Activated CD4-positive, alpha-beta T cell treated with anti-CD3 and anti-CD28 coated beads for 36 hours (primary cell): ENCODE measurements around the gene TMF1. TPM values are rescaled to one million over a fixed set of nuclear protein-coding genes. Genes with fewer than 3 reads are reported as not detected.

Experiments
- ATAC-seq: fragments of 200-7000 bp; cut with Tn5 transposase; one replicate; pipeline ENCODE4 v1.10.0; 2021; ENCODE audit warnings: mild to moderate bottlenecking, moderate library complexity
- CTCF ChIA-PET: fragments of 350-600 bp; sonication (Branson Sonifier 250); formaldehyde crosslinking; loops from one replicate; lab custom pipeline; 2021; ENCODE audit warnings: antibody characterized with exemption; lab: Charles Lee
- POLR2A ChIA-PET: fragments of 350-600 bp; sonication (Branson Sonifier 250); formaldehyde crosslinking; loops from one replicate; lab custom pipeline; 2021; ENCODE audit warnings: antibody characterized with exemption, inconsistent platforms; lab: Charles Lee
- DNase-seq: peaks from one replicate; pipeline ENCODE4 v3.0.0-alpha.2; 2020
- H3K27ac Mint-ChIP-seq: one replicate; pipeline ENCODE4 v1.8.0; 2021; ENCODE audit warnings: mixed read lengths
- H3K27me3 Mint-ChIP-seq: one replicate; pipeline ENCODE4 v1.8.0; 2021; ENCODE audit warnings: mixed read lengths
- H3K36me3 Mint-ChIP-seq: one replicate; pipeline ENCODE4 v1.8.0; 2021; ENCODE audit warnings: low read depth, mixed read lengths
- H3K4me1 Mint-ChIP-seq: one replicate; pipeline ENCODE4 v1.8.0; 2021; ENCODE audit warnings: mixed read lengths
- H3K4me3 Mint-ChIP-seq: one replicate; pipeline ENCODE4 v1.8.0; 2021; ENCODE audit warnings: mild to moderate bottlenecking, moderate library complexity, mixed read lengths
- H3K9me3 Mint-ChIP-seq: one replicate; pipeline ENCODE4 v1.8.0; 2021; ENCODE audit warnings: low read depth, mixed read lengths
- intact Hi-C, 2 experiments: fragments of 100-400 bp; cut with DNase I in 1 of 2; cut with micrococcal nuclease in 1 of 2; formaldehyde crosslinking; loops; one replicate each; pipeline versions ENCODE4 v1.14.2 to v1.15.1; 2022 to 2024; cut with DNase I, micrococcal nuclease
- total RNA-seq, 2 experiments: library from RNA; stranded (reverse); gene quantifications; one replicate each; pipeline ENCODE4 v1.2.3, GENCODE V29; 2021

Gene TMF1
- total RNA-seq, 2 experiments from 2014 or later: 33.2 to 34.1 TPM

- Mint-ChIP-seq H3K27me3 (no peaks in the 10 kb centered on the region), H3K4me3 (no peak overlapping the region), H3K9me3 (no peaks in the 10 kb centered on the region), H3K36me3 (peaks cover 23% of the 10 kb centered on the region), H3K27ac (no peak overlapping the region), H3K4me1 (no peaks in the 10 kb centered on the region)
- DNase-seq: no peak
- intact Hi-C loops: no loop called here
- CTCF ChIA-PET: interaction anchor here (1.1 to 1.2 kb wide), 2 partner anchors 9 to 12 kb away, joined by 3 to 6 read pairs; partner anchors contain the start of gene EOGT
- ATAC-seq: no peak
- POLR2A ChIA-PET: interaction anchor here (1.2 kb wide), 1 partner anchor 21 kb away, joined by 5 read pairs; no protein-coding TSS in a partner anchor
Measured at GRCh38 chr3:69005071-69005790, 46.9 kb downstream of the TMF1 start.

GRCh38 chr3:69004138-69004537, 48.0 kb downstream of the TMF1 start:
- ATAC-seq: no peak

DNA sequence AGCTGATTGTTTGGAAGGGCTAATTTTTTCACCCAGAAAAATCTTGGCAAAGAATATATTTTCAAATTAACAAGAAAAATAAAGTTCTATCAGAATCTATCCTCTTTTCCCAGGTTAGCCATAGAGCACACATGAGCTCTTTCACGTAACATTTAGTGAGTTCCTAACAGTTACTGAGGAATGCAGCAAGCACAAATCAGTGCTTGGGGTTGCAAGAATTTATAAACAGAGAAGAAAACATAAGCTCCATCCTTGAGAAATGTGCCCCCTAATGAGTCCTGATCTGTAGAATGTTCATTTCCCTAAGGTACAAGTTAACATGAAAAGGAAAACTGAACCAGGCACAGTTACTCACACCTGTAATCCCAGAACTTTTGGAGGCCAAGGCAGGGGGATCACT, 52.5 kb downstream of the TMF1 start:
- Mint-ChIP-seq H3K27me3 (no peaks in the 10 kb centered on the region), H3K27ac (no peak overlapping the region), H3K4me1 (peaks cover 15% of the 10 kb centered on the region), H3K36me3 (peaks cover 37% of the 10 kb centered on the region), H3K4me3 (no peak overlapping the region), H3K9me3 (no peaks in the 10 kb centered on the region)
- DNase-seq (no peak), ATAC-seq (no peak)
- ChIA-PET POLR2A (no interaction called here), CTCF (interaction anchor here (0.7 to 1.0 kb wide), 2 partner anchors 11 to 13 kb away, joined by 3 read pairs; no protein-coding TSS in a partner anchor)
- intact Hi-C loops: no loop called here

More at GRCh38 chr3:69004138-69004537, 48.0 kb downstream of the TMF1 start:
- H3K27ac Mint-ChIP-seq: no peak overlapping the region
- H3K27me3 Mint-ChIP-seq: no peaks in the 10 kb centered on the region
- intact Hi-C loops: no loop called here
- ChIA-PET POLR2A (no interaction called here), CTCF (interaction anchor here (1.5 kb wide), 1 partner anchor 16 kb away, joined by 4 read pairs; no protein-coding TSS in a partner anchor)
- DNase-seq: no peak
- no peak overlapping the region for H3K4me3 Mint-ChIP-seq
- peaks cover 26% of the 10 kb centered on the region for H3K36me3 Mint-ChIP-seq
- H3K9me3 Mint-ChIP-seq: no peaks in the 10 kb centered on the region
- H3K4me1 Mint-ChIP-seq: no peaks in the 10 kb centered on the region

DNA sequence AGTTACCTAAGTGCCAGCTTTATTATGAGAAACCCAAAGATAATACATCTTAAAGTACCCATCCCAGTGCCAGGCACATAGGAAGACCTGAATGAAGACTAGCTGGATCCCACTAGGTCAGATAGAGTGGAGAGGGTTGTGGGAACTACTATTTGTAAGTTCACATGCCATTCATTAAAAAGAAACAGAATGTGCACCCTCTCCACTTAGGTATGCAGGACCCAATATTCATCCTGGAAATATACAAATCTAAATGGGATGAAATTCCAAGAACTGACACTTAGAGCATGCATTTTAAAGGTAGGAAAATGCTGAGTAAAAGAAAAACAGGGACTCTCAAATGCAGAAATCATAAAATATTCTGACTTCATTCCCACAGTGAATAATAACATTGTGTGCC, 53.0 kb downstream of the TMF1 start:
- ChIA-PET CTCF (interaction anchor here (0.7 to 1.0 kb wide), 2 partner anchors 11 to 13 kb away, joined by 3 read pairs; no protein-coding TSS in a partner anchor), POLR2A (no interaction called here)
- H3K27ac Mint-ChIP-seq: no peak overlapping the region
- no peak for ATAC-seq
- peaks cover 15% of the 10 kb centered on the region for H3K4me1 Mint-ChIP-seq
- DNase-seq: no peak
- intact Hi-C loops: no loop called here
- H3K27me3 Mint-ChIP-seq: no peaks in the 10 kb centered on the region
- H3K36me3 Mint-ChIP-seq: peaks cover 37% of the 10 kb centered on the region
- no peak overlapping the region for H3K4me3 Mint-ChIP-seq
- no peaks in the 10 kb centered on the region for H3K9me3 Mint-ChIP-seq

GRCh38 chr3:68997887-68998286, 54.2 kb downstream of the TMF1 start:
- H3K27ac Mint-ChIP-seq: peak overlapping the region; percentile 73
- intact Hi-C loops: no loop called here
- ATAC-seq: peak; percentile 90
- ChIA-PET POLR2A (interaction anchor here (0.7 kb wide), 1 partner anchor 1022 kb away, joined by 4 read pairs; no protein-coding TSS in a partner anchor), CTCF (no interaction called here)
- no peaks in the 10 kb centered on the region for H3K9me3 Mint-ChIP-seq
- H3K27me3 Mint-ChIP-seq: no peaks in the 10 kb centered on the region
- H3K4me3 Mint-ChIP-seq: no peak overlapping the region
- peaks cover 41% of the 10 kb centered on the region for H3K36me3 Mint-ChIP-seq
- no peak for DNase-seq
- peaks cover 15% of the 10 kb centered on the region for H3K4me1 Mint-ChIP-seq

GRCh38 chr3:68996356-68996995, 55.7 kb downstream of the TMF1 start:
- Mint-ChIP-seq H3K4me1 (peaks cover 15% of the 10 kb centered on the region), H3K9me3 (no peaks in the 10 kb centered on the region), H3K27me3 (no peaks in the 10 kb centered on the region), H3K4me3 (no peak overlapping the region), H3K36me3 (peaks cover 46% of the 10 kb centered on the region), H3K27ac (peak overlapping the region; percentile 58)
- ATAC-seq (peak; percentile 70), DNase-seq (peak; percentile 19)
- POLR2A ChIA-PET: no interaction called here
- CTCF ChIA-PET: interaction anchor here (1.0 kb wide), 1 partner anchor 9 kb away, joined by 3 read pairs; no protein-coding TSS in a partner anchor
- intact Hi-C loops: no loop called here

DNA sequence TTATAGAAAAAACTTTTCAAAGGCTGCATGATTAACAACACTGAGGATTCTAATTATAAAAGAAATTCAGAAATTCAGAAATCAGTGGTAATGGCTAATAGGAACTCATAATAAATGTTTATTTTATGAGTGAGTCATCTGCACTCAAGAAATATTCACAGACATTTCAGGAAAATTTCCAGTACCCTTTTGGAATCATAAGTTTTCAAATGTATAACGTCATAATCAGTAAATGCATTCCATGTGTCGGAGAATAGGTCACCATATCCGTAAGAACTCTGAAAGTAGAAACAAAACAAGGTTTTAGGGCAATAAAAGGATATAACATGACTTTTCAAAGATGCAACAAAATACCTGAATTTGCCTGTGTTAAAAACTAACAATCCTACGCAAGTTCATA, 63.4 kb downstream of the TMF1 start:
- ATAC-seq (no peak), DNase-seq (no peak)
- Mint-ChIP-seq H3K27me3 (no peaks in the 10 kb centered on the region), H3K36me3 (peaks cover 47% of the 10 kb centered on the region), H3K9me3 (no peaks in the 10 kb centered on the region), H3K4me1 (peaks cover 14% of the 10 kb centered on the region), H3K27ac (no peak overlapping the region), H3K4me3 (no peak overlapping the region)
- ChIA-PET POLR2A (no interaction called here), CTCF (no interaction called here)
- intact Hi-C loops: no loop called here

- peaks cover 14% of the 10 kb centered on the region for H3K4me1 Mint-ChIP-seq
- H3K27me3 Mint-ChIP-seq: no peaks in the 10 kb centered on the region
- POLR2A ChIA-PET: no interaction called here
- H3K27ac Mint-ChIP-seq: peak overlapping the region; percentile 65
- intact Hi-C loops: no loop called here
- H3K4me3 Mint-ChIP-seq: no peak overlapping the region
- no peaks in the 10 kb centered on the region for H3K9me3 Mint-ChIP-seq
- CTCF ChIA-PET: interaction anchor here (0.7 to 1.2 kb wide), 3 partner anchors 9 to 1990 kb away, joined by 3 to 5 read pairs (median 4); no protein-coding TSS in a partner anchor
- DNase-seq (no peak), ATAC-seq (peak; percentile 68)
- peaks cover 39% of the 10 kb centered on the region for H3K36me3 Mint-ChIP-seq
Measured at GRCh38 chr3:68987322-68987721, 64.8 kb downstream of the TMF1 start.

DNA sequence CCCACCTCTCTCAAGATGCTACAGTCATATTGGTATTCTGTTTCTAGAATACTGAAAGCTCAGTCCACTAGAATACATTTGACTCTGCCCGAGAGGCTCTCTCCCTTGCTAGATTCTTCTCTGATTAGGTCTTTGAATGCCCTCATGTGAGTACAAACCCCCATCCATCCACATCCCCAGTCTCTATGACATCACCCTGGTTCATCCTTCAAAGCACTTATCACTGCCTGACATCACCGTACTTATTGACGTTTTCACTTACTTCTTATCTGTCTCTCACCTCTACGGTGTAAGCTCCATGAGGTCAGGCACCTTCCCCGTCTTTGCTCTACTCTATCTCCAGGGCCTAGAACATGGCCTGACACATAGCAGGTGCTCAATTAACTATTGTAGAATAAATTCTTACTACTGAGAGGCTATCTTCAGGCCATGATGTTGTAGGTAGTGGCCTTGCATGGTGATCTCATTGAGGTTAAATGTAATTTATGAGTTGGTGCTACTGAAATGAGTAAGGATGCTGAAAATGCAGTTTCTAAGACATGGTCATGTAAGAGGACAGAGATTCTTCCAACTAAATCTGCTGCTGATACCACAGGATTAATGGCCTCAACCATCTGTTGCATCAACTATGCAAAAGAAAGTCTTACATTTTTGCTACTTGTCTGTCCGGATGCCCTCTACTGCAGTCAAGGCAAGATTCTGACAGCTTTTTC, 65.5 kb downstream of the TMF1 start:
- POLR2A ChIA-PET: no interaction called here
- DNase-seq (no peak), ATAC-seq (peak; percentile 77)
- Mint-ChIP-seq H3K27me3 (no peaks in the 10 kb centered on the region), H3K4me1 (peaks cover 14% of the 10 kb centered on the region), H3K36me3 (peaks cover 37% of the 10 kb centered on the region), H3K4me3 (no peak overlapping the region), H3K9me3 (no peaks in the 10 kb centered on the region), H3K27ac (peak overlapping the region; percentile 48)
- intact Hi-C loops: no loop called here
- CTCF ChIA-PET: no interaction called here

GRCh38 chr3:68985146-68985790, 66.9 kb downstream of the TMF1 start:
- H3K36me3 Mint-ChIP-seq: peaks cover 39% of the 10 kb centered on the region
- ATAC-seq: no peak
- POLR2A ChIA-PET: no interaction called here
- no peak for DNase-seq
- no peak overlapping the region for H3K4me3 Mint-ChIP-seq
- CTCF ChIA-PET: no interaction called here
- peaks cover 14% of the 10 kb centered on the region for H3K4me1 Mint-ChIP-seq
- no peaks in the 10 kb centered on the region for H3K27me3 Mint-ChIP-seq
- no peaks in the 10 kb centered on the region for H3K9me3 Mint-ChIP-seq
- intact Hi-C loops: no loop called here
- no peak overlapping the region for H3K27ac Mint-ChIP-seq

- ATAC-seq: no peak
- peaks cover 14% of the 10 kb centered on the region for H3K4me1 Mint-ChIP-seq
- POLR2A ChIA-PET: interaction anchor here (0.6 kb wide), 1 partner anchor 191 kb away, joined by 3 read pairs; no protein-coding TSS in a partner anchor
- H3K4me3 Mint-ChIP-seq: no peak overlapping the region
- CTCF ChIA-PET: no interaction called here
- no peaks in the 10 kb centered on the region for H3K9me3 Mint-ChIP-seq
- H3K27ac Mint-ChIP-seq: no peak overlapping the region
- DNase-seq: no peak
- peaks cover 38% of the 10 kb centered on the region for H3K36me3 Mint-ChIP-seq
- no peaks in the 10 kb centered on the region for H3K27me3 Mint-ChIP-seq
- intact Hi-C loops: no loop called here
Measured at GRCh38 chr3:68984011-68984530, 68.1 kb downstream of the TMF1 start.
